NOMO-1 (cell line): ENCODE data around the gene ASTN2.
A peak's percentile ranks its signal among the peaks of the same experiment; 100 is the strongest.
"Not testable (repeated sequence)": the region's sequence is repeated elsewhere in the genome, so short reads cannot be mapped to it uniquely, and the experiment has no call there.

ENCODE experiments used
- DNase-seq, 2 experiments: peaks; one replicate each; lab custom pipeline; 2025; ENCODE audit not compliant: unreplicated experiment in 2 of 2; lab: John Stamatoyannopoulos, UW

The ASTN2 gene

GRCh38 chr9:116454539-116454938 lies 960.3 kb downstream of the ASTN2 start:
- not testable (repeated sequence) for DNase-seq

GRCh38 chr9:116453785-116454184 lies 961.1 kb downstream of the ASTN2 start:
- DNase-seq = no peak

- no peak for DNase-seq
Measured at GRCh38 chr9:116452634-116453033, 962.2 kb downstream of the ASTN2 start.

GRCh38 chr9:116452227-116452626 lies 962.6 kb downstream of the ASTN2 start:
- no peak for DNase-seq

- no peak for DNase-seq
Measured at GRCh38 chr9:116451500-116452115, 963.2 kb downstream of the ASTN2 start.

DNA sequence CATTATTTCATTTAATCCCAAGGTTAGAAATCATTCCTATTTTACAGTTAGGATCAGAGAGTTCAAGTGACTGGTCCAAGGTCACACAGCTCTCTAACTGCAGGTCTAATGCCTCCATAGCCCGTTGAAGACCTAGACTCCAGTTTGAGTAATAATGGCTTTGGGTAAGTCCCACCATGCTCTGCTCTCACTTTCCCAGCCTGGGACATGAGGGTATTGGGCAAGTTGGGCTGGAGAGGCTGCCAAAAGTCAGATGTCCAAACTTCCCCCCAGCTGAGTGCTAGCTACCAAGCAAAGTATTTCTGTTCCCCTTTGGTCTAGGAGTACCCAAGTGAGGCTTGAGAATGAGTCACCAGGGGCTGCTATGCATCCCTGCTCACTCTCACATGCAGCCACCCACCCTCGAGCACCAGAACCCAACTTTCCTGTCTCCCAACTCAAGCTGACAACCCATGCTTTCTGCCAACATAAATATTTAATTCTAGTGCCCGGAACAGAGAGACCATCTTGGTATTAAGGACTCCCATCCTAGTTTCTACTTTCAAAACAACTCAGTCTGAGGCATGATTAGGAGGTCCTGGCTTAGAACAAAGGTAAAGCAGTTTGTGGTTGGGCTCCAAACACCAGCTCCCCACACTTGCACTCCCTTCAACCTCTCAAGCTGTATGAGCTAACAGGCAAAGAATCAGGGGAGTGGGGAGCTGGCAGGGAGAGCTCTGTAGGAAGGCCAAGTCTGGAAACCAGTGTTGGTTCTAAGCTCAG lies 964.3 kb downstream of the ASTN2 start:
- DNase-seq = peak in 1 of 2 experiments; percentile 48

GRCh38 chr9:116449949-116450348 lies 964.9 kb downstream of the ASTN2 start:
- DNase-seq = no peak

GRCh38 chr9:116448431-116448830 lies 966.4 kb downstream of the ASTN2 start:
- no peak for DNase-seq

DNA sequence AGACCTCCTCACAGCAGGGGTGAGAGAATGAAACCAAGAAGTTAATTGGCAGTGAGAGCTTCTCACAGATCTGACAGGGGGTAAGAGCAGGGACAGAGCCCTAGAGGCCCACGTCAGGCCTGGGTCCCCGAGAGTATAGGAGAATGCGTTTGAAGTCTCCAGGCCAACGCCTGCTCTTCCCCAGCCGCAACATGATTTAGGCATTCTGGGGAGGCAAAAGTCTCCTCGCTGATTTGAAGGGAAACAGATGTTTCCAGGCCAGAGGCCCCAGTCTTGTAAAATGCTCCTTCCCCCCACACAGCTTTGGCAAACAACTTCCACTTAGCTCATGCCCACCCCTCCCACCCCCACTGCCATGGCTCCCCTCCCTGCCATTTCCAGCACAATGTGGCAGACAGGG lies 966.9 kb downstream of the ASTN2 start:
- no peak for DNase-seq

- DNase-seq = no peak
Measured at GRCh38 chr9:116442528-116442927, 972.3 kb downstream of the ASTN2 start.

DNA sequence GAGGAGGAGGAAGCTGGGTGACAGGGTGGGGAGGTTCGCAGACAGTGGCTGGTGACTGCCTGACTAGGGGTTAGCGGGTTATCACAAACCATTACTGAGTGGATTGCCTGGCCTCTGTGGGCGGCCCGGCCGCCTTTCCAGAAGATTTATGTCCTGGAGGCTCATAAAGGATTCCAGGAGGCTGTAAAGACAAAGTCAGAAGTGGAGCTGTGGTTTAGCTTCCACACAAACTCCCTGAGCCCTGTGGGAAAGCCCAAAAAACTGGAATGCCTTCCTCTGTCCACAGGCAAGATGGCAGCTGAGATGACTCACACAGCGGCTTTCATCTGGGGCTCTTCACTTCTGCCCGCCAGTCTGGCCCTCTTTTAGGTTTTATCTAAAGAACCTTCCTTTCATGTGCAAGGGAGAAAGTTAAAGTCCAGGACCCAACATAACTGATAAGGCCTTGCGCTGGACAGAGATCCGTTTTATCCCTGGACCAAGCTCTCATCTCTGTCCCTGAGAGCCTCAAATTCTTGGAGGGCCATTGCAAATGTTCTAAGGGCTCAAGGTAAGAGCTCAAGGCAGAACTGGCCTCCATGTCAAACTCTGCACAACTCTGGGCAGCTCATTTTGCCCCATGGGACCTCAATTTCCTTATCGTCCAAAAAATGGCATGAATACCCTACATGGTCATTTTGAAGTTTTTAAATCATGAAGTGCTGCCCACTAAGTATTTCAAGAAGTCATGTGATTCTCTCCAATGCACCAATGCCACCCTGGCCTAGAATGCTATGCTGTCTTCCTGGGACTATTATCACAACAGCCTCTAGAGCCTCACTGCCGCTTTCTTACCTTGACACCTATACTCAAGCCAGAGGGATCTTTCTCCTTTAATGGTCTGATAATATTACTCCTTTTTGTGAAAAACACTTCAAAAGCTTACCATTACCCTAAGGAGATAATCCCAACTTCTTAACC lies 977.2 kb downstream of the ASTN2 start:
- no peak for DNase-seq

DNA sequence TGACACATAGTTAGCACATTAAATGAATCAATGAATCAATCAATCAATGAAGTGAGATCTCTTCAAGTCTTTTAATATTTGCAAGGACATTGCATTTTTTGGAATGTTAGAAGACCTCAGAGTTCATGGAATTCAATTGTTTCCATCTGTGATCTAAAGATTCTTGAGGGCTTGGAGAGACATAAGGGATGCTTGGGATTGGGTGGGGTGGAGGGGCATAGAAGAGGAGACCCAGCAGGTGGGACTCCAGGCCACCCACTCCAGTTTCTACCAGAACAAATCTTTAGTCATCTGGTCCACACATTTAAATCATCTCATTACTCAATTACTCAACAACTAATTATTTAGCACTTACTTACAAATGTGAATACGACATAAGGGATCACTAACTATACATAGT lies 978.7 kb downstream of the ASTN2 start:
- DNase-seq = no peak

GRCh38 chr9:116435706-116436105 lies 979.2 kb downstream of the ASTN2 start:
- no peak for DNase-seq

GRCh38 chr9:116434314-116434713 lies 980.5 kb downstream of the ASTN2 start:
- no peak for DNase-seq

- DNase-seq = no peak
Measured at GRCh38 chr9:116432051-116432450, 982.8 kb downstream of the ASTN2 start.

- DNase-seq = no peak
Measured at GRCh38 chr9:116430849-116431248, 984.0 kb downstream of the ASTN2 start.

- DNase-seq = no peak
Measured at GRCh38 chr9:116425244-116425643, 989.6 kb downstream of the ASTN2 start.

DNA sequence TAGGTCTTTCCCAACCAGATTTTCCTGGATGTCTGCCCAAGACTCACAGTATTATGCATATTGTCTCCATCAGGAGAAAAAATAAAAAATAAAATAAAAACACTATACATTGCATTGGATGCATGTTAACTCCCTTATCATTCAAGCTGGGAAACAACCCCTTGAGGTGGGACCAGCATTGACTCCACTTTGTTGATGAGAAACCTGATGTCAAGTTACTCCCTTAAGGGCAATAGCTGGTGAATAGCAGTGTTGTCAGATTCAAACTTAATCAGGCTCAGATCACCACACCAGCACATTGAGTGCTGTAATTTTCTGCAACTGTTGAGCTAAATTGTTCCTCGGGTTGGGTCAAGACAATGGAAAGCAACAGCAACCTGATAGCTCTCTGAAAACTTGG lies 991.7 kb downstream of the ASTN2 start:
- no peak for DNase-seq

- DNase-seq = no peak
Measured at GRCh38 chr9:116422119-116422979, 992.5 kb downstream of the ASTN2 start.

GRCh38 chr9:116420993-116421538 lies 993.8 kb downstream of the ASTN2 start:
- DNase-seq = no peak
